MG63 (cell line): ENCODE results near the gene ADGRL3. TPM values are rescaled to one million over a fixed set of nuclear protein-coding genes. Genes with fewer than 3 reads are reported as not detected.
"Not testable (repeated sequence)": the region's sequence is repeated elsewhere in the genome, so short reads cannot be mapped to it uniquely, and the experiment has no call there.

ENCODE experiments used
- DNase-seq: peaks from one replicate; pipeline ENCODE4 v3.0.0-alpha.2; 2020
- H3K27me3 ChIP-seq: fragments of 250-450 bp; sonication (Bioruptor Pico); 2 replicates; pipeline ENCODE4 v1.5.1; 2020; ENCODE audit warnings: mild to moderate bottlenecking, moderate library complexity
- H3K36me3 ChIP-seq: fragments of 250-450 bp; sonication (Bioruptor Pico); 2 replicates; pipeline ENCODE4 v1.5.1; 2020; ENCODE audit warnings: mild to moderate bottlenecking, moderate library complexity
- H3K4me3 ChIP-seq: fragments of 250-450 bp; sonication (Bioruptor Pico); 2 replicates; pipeline ENCODE4 v1.5.1; 2020; ENCODE audit warnings: mild to moderate bottlenecking, moderate library complexity
- H3K9me3 ChIP-seq: fragments of 250-450 bp; sonication (Bioruptor Pico); 2 replicates; pipeline ENCODE4 v1.5.1; 2020; ENCODE audit warnings: mild to moderate bottlenecking, moderate library complexity
- total RNA-seq: library from RNA; depleted of rRNA; stranded (reverse); fragments of >200 nt; shearing (Covaris generic); gene quantifications from 2 replicates; pipeline ENCODE4 v1.2.3, GENCODE V29; 2014; ENCODE audit warnings: low replicate concordance

The ADGRL3 gene
- total RNA-seq, 1 experiment from 2014 or later, result not detected

DNA sequence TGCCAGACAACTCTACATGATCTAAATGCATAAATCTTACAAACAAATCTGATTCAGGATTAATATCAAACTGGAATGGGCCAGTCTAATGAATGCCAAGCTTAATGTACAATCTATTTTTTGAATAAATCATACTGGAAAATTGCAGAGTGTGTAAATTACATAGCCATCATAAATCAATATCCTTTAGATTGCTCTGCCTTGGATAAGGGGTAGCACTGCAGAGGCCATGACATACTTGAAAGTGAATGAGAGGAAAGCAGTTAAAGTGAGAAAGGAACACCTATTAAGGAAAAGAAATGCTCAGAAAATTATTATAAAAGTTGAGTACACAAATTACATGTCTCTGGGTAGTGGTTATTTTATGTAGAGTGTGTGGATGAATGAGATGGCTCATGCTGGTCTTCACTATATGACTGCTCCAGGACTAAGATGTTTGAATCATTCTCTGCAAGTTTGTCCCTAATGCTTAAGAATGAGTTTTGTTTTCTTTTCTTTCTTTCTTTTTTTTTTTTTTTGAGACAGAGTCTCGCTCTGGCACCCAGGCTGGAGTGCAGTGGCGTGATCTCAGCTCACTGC is 100.2 kb downstream of the ADGRL3 start:
- Histone ChIP-seq H3K36me3 (no peaks in the 10 kb centered on the region), H3K9me3 (no peaks in the 10 kb centered on the region), H3K4me3 (no peak overlapping the region), H3K27me3 (no peaks in the 10 kb centered on the region)
- no peak for DNase-seq

DNA sequence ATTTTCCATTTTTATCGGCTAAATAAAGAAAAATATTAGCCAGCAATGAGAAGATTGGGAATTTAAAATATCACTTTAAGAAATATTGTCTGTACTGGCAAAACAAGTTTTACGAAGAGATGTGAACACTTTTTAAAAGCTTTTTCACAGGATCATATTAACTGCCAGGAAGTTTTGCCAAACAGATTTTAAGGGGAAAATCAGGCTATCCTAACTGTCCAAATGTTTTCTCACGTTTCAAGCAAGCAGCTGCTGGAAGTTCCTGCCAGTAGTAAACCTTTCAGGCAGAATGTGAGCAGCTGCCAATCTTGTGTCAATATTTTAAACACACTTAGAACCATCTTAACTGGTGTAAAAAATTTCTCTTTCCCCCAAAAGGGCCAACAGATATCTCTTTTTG is 101.1 kb downstream of the ADGRL3 start:
- Histone ChIP-seq H3K4me3 (no peak overlapping the region), H3K36me3 (no peaks in the 10 kb centered on the region), H3K9me3 (no peaks in the 10 kb centered on the region), H3K27me3 (no peaks in the 10 kb centered on the region)
- DNase-seq, result no peak

DNA sequence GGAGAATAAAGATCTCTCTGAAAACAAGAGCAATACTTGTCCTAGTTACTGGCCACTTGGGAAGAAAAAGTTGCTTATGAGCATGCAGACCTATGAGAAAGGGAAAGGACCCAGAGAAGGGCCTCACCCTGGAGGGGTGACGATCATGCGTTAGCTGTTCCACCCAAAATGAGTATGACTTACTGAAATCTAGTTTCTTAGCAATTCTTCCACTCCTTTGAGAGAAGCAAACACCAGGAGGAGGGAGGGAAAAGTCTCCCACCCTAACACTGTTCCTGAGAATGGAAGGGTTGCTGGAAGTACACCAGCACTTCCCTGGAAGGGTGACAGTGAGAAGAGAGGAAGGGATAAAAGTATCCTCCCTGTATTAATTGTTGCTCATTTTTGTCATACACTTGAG is 107.9 kb downstream of the ADGRL3 start:
- Histone ChIP-seq H3K36me3 (no peaks in the 10 kb centered on the region), H3K9me3 (no peaks in the 10 kb centered on the region), H3K27me3 (no peaks in the 10 kb centered on the region), H3K4me3 (no peak overlapping the region)
- no peak for DNase-seq

DNA sequence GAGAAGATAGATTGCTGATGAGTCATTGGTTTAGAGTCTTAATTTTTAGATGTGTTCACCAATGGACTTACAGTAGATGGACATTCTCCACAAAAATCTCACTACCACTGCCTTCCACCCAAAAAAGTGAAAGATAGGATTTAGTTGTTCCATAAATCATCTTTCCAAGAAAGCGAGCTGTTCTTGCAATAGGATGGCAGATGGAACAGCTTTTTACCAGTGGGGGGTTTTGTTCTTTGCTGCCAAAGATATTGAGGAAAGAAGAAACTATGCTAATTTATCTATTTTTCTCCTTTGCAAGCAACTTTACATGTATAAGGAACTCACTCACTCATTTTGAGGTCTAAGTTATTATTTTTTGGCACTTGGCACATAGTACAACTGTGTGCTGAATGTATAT is 109.5 kb downstream of the ADGRL3 start:
- no peaks in the 10 kb centered on the region for H3K9me3 ChIP-seq
- H3K4me3 ChIP-seq, result no peak overlapping the region
- DNase-seq, result no peak
- H3K27me3 ChIP-seq, result no peaks in the 10 kb centered on the region
- H3K36me3 ChIP-seq, result no peaks in the 10 kb centered on the region

DNA sequence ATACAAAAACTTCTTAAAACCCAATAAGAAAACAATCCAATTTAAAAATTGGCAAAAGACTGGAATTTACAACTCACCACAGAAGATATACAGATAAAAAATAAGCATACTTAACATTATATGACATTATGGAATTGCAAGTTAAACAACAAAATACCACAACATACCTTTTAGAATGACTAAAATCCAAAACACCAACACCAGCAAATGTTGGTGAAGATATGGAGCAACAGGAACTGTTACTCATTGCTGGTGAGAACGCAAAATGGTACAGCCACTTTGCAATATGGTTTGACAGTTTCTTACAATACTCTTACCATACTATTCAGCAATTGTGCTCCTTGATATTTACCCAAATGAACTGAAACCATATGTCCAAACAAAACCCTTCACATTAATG is 112.4 kb downstream of the ADGRL3 start:
- H3K9me3 ChIP-seq, result no peaks in the 10 kb centered on the region
- H3K4me3 ChIP-seq, result no peak overlapping the region
- no peak for DNase-seq
- no peaks in the 10 kb centered on the region for H3K27me3 ChIP-seq
- H3K36me3 ChIP-seq, result no peaks in the 10 kb centered on the region

DNA sequence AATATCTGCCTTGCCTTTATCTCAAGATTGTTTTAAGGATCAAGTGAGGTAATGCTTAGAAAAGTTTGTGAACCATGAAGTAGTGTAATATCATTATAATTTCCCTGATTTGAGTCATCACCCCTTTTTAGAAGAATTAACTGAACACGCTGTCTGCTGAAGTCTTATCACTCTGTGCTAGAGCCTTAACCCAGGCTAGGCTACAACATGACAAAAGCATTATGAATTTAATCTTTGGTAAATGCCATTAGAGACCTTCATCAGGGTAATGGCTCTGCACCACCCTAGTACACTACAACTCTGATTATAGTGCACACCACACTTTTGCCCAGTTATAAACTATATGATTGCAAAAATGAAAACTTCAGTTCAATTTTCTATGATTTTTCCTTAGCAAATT is 118.3 kb downstream of the ADGRL3 start:
- DNase-seq, result no peak
- Histone ChIP-seq H3K27me3 (no peaks in the 10 kb centered on the region), H3K36me3 (no peaks in the 10 kb centered on the region), H3K9me3 (no peaks in the 10 kb centered on the region), H3K4me3 (no peak overlapping the region)

DNA sequence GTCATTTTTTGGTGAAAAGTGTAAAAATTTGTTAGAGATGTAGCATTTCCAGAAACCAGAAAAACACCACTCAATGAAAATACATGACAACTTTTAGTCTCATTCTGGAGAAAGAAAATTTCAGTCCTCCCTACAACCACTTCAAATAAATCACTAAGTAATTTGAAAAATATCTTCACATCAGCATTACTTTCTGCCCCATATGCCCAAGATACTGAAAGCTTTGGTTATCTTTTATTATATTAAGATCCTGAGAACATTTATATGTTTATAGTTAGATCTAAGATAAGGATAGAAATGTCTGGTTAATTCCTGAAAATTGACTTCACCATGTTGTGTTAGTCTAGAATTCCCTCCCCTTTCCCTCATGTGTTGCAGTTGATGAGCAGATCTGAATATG is 119.0 kb downstream of the ADGRL3 start:
- no peaks in the 10 kb centered on the region for H3K36me3 ChIP-seq
- DNase-seq, result no peak
- H3K9me3 ChIP-seq, result no peaks in the 10 kb centered on the region
- no peak overlapping the region for H3K4me3 ChIP-seq
- H3K27me3 ChIP-seq, result no peaks in the 10 kb centered on the region

DNA sequence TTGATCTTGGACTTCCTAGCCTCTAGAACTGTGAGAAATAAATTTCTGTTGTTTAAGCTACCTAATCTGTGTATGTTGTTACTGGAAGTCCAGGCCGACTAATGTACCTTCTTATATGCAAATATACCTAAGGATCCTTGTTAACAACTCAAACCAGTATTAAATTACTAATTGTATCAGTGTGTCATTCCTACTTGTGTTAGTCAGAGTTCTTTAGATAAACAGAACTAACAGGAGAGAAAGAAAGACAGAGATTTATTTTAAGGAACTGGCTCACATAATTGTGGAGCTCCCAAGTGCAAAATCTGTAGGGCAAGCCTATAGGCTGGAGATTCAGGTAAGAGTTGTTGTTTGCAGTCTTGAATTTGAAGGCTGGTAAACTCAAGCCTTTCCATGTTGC is 120.0 kb downstream of the ADGRL3 start:
- H3K4me3 ChIP-seq, result no peak overlapping the region
- no peaks in the 10 kb centered on the region for H3K27me3 ChIP-seq
- no peaks in the 10 kb centered on the region for H3K9me3 ChIP-seq
- no peaks in the 10 kb centered on the region for H3K36me3 ChIP-seq
- no peak for DNase-seq

DNA sequence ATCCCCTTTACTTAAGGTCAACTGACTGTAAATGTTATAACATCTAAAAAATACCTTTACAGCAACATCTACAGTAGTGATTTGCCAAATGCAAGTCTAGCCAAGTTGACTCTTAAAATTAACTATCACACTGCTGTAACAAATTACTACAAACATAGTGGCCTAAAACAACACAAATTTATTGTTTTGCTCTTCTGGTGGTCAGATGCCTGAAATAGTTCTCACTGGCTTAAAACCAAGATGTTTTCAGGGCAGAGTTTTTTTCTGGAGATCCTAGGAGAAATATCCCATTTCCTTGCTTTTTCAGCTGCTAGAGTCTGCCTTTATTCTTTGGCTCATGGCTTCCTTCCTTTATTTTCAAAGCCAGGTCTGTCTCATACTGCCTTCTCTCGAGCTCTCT is 120.5 kb downstream of the ADGRL3 start:
- no peaks in the 10 kb centered on the region for H3K27me3 ChIP-seq
- H3K4me3 ChIP-seq, result no peak overlapping the region
- no peaks in the 10 kb centered on the region for H3K9me3 ChIP-seq
- no peak for DNase-seq
- H3K36me3 ChIP-seq, result no peaks in the 10 kb centered on the region

DNA sequence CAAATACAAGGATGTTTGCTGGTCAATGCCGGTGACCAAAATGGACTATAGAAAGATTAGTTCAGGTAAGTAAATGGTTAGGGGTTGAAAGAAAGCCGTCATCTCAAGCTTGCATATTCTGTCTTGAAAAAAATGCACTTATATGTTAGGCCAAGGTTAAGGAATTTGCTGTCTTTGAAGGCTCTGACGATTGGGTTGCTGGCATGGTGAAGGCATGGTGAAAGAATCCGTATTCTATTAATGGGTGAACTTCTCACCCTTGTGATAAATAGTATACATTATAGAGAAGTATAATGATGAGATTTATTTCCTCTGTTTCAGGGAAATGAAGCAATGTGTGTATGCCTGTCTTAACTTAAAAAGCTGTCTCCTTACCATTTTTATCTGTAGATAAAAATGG is 132.6 kb downstream of the ADGRL3 start:
- no peak overlapping the region for H3K4me3 ChIP-seq
- DNase-seq, result no peak
- no peaks in the 10 kb centered on the region for H3K36me3 ChIP-seq
- H3K27me3 ChIP-seq, result no peaks in the 10 kb centered on the region
- H3K9me3 ChIP-seq, result no peaks in the 10 kb centered on the region

DNA sequence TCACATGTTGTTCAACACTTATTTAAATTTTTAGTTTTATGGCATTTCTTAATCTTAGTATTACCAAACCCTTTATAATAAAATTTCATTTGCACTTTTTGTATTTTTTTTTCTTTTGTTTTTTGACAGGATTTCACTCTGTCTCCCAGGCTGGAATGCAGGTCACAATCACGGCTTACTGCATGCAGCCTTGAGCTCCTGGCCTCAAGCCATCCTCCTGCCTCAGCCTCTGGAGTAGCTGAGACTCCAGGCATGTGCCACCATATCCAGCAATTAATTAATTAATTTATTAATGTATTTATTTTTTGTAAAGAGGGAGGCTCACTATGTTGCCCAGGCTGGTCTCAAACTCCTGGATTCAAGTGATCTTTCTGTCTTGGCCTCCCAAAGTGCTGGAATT is 133.4 kb downstream of the ADGRL3 start:
- Histone ChIP-seq H3K27me3 (no peaks in the 10 kb centered on the region), H3K36me3 (no peaks in the 10 kb centered on the region), H3K4me3 (no peak overlapping the region), H3K9me3 (no peaks in the 10 kb centered on the region)
- DNase-seq, result no peak

DNA sequence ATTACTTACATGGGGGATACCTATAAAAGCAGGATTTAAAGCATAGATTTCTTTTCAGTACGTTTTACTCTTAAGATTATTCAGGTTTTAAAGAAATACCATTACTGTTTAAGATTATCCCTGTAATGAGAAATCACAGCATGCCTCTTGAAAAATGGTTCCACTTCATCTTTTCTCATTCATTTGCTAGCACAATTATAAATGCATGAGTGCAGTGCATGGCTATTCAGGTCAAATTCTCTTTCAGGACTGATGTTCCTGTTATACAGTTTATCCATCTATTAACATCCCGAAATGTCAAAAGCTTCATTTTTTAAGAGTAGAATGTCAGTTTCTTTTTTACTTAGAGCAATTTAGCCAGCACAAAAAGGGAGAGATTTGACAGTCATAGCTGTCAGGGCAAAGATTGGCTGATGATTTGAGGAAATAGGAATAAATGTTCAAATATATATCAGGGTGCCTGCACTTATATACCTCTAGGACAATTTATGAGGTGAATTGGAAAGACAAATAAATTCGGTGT is 135.2 kb downstream of the ADGRL3 start:
- H3K4me3 ChIP-seq, result no peak overlapping the region
- DNase-seq, result no peak
- H3K9me3 ChIP-seq, result no peaks in the 10 kb centered on the region
- no peaks in the 10 kb centered on the region for H3K36me3 ChIP-seq
- no peaks in the 10 kb centered on the region for H3K27me3 ChIP-seq

DNA sequence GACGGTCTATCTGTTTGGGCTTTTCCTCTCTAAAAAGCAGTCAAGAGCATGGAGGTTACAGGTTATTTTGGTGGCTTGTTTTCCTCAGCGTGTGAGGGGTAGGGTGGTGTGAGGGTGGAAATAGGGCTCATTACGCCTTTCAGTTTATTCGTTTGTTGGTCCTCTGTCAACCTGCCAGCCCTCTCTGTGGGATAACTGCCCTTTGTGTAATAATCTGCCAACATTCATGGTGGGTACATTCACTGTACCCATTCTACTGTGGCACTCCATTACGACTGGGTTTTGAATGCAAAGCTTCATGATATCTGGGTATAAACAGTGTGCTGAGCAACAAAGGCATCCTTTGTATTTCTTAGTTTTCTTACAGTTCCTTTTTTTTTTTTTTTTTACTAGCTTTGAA is 136.4 kb downstream of the ADGRL3 start:
- Histone ChIP-seq H3K4me3 (no peak overlapping the region), H3K36me3 (no peaks in the 10 kb centered on the region), H3K9me3 (no peaks in the 10 kb centered on the region), H3K27me3 (no peaks in the 10 kb centered on the region)
- DNase-seq, result no peak

DNA sequence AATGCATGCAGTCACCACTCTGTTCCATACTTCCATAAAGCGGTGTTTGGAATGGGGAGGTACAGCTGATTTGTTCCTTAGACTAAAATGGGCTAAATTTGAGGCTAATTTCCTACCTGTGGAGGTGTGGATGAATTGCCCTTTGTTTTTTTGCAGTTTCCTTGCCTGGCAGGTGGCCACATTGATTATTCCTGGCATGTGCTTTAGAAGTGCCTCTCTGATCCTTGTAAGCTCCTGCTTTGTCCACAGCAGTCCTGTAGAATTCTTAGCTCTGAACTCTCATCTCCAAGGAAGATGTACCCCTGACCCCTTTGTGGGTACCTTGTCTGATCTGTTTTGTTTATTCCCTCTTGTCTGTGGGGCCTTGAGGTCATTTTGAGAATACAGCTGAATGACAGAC is 136.8 kb downstream of the ADGRL3 start:
- Histone ChIP-seq H3K9me3 (no peaks in the 10 kb centered on the region), H3K27me3 (no peaks in the 10 kb centered on the region), H3K4me3 (no peak overlapping the region), H3K36me3 (no peaks in the 10 kb centered on the region)
- DNase-seq, result no peak

DNA sequence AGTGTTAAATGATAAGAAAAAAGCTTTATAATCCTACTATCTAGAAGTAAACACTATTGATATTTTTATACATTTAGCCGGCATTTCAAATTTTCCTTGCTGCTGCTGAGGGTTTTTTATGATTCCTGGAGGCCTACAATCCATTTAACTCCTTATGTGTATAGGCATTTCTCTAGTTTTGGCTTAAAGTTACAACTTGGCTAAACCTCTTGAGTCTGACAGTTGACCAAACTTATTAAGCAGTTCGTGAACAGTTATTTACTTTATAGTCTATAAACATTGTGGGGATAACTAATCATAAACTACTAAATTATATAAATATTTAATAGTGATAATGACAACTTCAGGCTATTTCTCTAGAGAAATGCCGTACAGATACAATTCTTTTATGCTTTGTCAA is 141.9 kb downstream of the ADGRL3 start:
- Histone ChIP-seq H3K9me3 (no peaks in the 10 kb centered on the region), H3K27me3 (no peaks in the 10 kb centered on the region), H3K4me3 (no peak overlapping the region)

DNA sequence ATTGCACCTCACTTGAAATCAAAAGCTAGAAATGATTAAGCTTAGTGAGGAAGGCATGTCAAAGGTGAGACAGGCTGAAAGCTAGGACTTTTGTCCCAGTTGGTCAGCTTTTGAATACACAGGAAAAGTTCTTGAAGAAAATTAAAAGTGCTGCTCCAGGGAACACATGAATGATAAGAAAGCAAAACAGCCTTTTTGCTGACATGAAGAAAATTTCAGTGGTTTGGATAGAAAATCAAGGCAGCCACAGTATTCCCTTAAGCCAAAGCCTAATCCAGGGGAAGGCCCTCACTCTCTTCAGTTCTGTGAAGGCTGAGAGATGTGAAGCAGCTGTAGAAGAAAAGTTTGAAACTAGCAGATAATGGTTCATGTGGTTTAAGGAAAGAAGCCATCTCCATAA is 150.8 kb downstream of the ADGRL3 start:
- DNase-seq, result no peak
- H3K36me3 ChIP-seq, result no peaks in the 10 kb centered on the region
- no peaks in the 10 kb centered on the region for H3K27me3 ChIP-seq
- H3K9me3 ChIP-seq, result no peaks in the 10 kb centered on the region
- no peak overlapping the region for H3K4me3 ChIP-seq

More for the DNA sequence above, 141.9 kb downstream of the ADGRL3 start:
- DNase-seq, result no peak
- no peaks in the 10 kb centered on the region for H3K36me3 ChIP-seq

DNA sequence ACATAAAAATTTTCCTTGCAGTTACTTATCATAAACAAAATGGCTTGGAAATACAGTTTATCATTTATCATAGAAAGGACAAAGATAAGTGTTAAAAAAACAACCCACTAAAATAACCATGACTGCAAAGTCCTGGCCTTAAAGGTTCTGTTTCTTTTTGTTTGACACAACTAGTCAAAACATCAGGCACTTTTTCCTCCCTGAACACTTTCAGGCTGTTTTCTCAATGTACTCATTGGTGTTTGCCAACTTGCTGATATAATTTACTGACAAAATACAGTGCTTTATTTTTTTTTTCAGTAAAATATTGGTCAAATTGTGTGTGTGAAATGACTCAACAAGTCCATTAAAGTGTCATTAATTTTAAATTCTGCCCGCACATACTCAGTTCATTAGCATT is 156.6 kb downstream of the ADGRL3 start:
- DNase-seq, result no peak
- Histone ChIP-seq H3K36me3 (no peaks in the 10 kb centered on the region), H3K9me3 (no peaks in the 10 kb centered on the region), H3K4me3 (no peak overlapping the region), H3K27me3 (no peaks in the 10 kb centered on the region)

DNA sequence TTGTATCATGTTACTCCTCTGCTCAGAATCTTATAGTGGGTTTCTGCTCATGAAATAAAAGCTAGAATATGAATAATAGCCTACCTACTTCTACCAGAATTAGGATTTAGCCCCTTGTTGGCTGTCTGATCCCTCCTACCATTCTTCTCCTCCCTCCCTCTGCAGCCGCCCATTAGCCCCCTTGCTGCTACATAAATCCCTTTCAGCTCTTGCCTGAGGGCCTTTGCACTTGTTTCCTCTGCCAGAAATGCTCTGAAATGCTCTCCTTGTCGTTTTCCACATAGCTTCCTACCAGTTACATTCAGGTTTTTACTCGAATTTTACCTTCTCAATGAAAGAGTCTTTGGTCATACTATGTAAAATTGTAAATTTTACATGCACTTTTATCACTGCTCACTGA is 159.2 kb downstream of the ADGRL3 start:
- H3K4me3 ChIP-seq, result no peak overlapping the region
- no peak for DNase-seq
- H3K9me3 ChIP-seq, result no peaks in the 10 kb centered on the region
- no peaks in the 10 kb centered on the region for H3K27me3 ChIP-seq
- no peaks in the 10 kb centered on the region for H3K36me3 ChIP-seq

DNA sequence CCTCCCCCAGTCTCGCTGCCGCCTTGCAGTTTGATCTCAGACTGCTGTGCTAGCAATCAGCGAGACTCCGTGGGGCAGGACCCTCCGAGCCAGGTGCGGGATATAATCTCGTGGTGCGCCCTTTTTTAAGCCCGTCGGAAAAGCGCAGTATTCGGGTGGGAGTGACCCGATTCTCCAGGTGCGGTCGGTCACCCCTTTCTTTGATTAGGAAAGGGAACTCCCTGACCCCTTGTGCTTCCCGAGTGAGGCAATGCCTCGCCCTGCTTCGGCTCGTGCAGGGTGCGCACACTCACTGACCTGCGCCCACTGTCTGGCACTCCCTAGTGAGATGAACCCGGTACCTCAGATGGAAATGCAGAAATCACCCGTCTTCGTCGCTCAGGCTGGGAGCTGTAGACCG is 172.7 kb downstream of the ADGRL3 start:
- not testable (repeated sequence) for DNase-seq, H3K36me3 ChIP-seq

More for the DNA sequence above, 172.7 kb downstream of the ADGRL3 start:
- not testable (repeated sequence) for H3K4me3 ChIP-seq, H3K27me3 ChIP-seq, H3K9me3 ChIP-seq
